ENCODE measurements around the gene PCED1B.
"Not testable (repeated sequence)": the region's sequence is repeated elsewhere in the genome, so short reads cannot be mapped to it uniquely, and the experiment has no call there.

PCED1B gene

GRCh38 chr12:47095446-47096236 is 16.2 kb downstream of the PCED1B start:
- no peak for DNase-seq

- no peak for DNase-seq
Measured at GRCh38 chr12:47097276-47097896, 18.0 kb downstream of the PCED1B start.

GRCh38 chr12:47098099-47098498 is 18.7 kb downstream of the PCED1B start:
- DNase-seq, result no peak

GRCh38 chr12:47099610-47100009 is 20.2 kb downstream of the PCED1B start:
- DNase-seq, result no peak

GRCh38 chr12:47100160-47100559 is 20.7 kb downstream of the PCED1B start:
- no peak for DNase-seq

GRCh38 chr12:47102406-47102805 is 23.0 kb downstream of the PCED1B start:
- DNase-seq, result no peak

GRCh38 chr12:47102845-47103651 is 23.6 kb downstream of the PCED1B start:
- DNase-seq, result no peak

GRCh38 chr12:47105914-47106674 is 26.7 kb downstream of the PCED1B start:
- DNase-seq, result no peak

GRCh38 chr12:47107446-47107845 is 28.0 kb downstream of the PCED1B start:
- no peak for DNase-seq

- no peak for DNase-seq
Measured at GRCh38 chr12:47107926-47108325, 28.5 kb downstream of the PCED1B start.

GRCh38 chr12:47110011-47110541 is 30.7 kb downstream of the PCED1B start:
- no peak for DNase-seq

- DNase-seq, result no peak
Measured at GRCh38 chr12:47110718-47111391, 31.4 kb downstream of the PCED1B start.

GRCh38 chr12:47111392-47111778 is 32.0 kb downstream of the PCED1B start:
- no peak for DNase-seq

- no peak for DNase-seq
Measured at GRCh38 chr12:47111854-47112253, 32.4 kb downstream of the PCED1B start.

- no peak for DNase-seq
Measured at GRCh38 chr12:47112679-47113078, 33.3 kb downstream of the PCED1B start.

- no peak for DNase-seq
Measured at GRCh38 chr12:47114481-47114892, 35.1 kb downstream of the PCED1B start.

GRCh38 chr12:47117305-47117704 is 37.9 kb downstream of the PCED1B start:
- DNase-seq, result not testable (repeated sequence)

GRCh38 chr12:47120736-47121135 is 41.3 kb downstream of the PCED1B start:
- DNase-seq, result no peak

GRCh38 chr12:47121146-47121545 is 41.7 kb downstream of the PCED1B start:
- DNase-seq, result no peak

- no peak for DNase-seq
Measured at GRCh38 chr12:47122602-47123001, 43.2 kb downstream of the PCED1B start.

GRCh38 chr12:47123730-47124129 is 44.3 kb downstream of the PCED1B start:
- DNase-seq, result no peak

- no peak for DNase-seq
Measured at GRCh38 chr12:47124451-47124850, 45.0 kb downstream of the PCED1B start.
